Neural progenitor cell (in vitro differentiated cells): ENCODE measurements around the gene KDM4B. TPM values are rescaled to one million over a fixed set of nuclear protein-coding genes. Genes with fewer than 3 reads are reported as not detected.

Experiments used
- DNase-seq: peaks from one replicate; pipeline ENCODE4 v3.0.0-alpha.2; 2016; ENCODE audit warnings: low spot score
- H2AFZ ChIP-seq: fragments of 200-600 bp; sonication (generic); replicated peaks from 2 replicates; pipeline ENCODE4 v1.6.1; 2016; ENCODE audit warnings: antibody characterized with exemption
- H3F3A ChIP-seq: fragments of 200-600 bp; sonication (generic); 2 replicates; pipeline ENCODE4 v1.6.1; 2016; ENCODE audit warnings: antibody characterized with exemption, low read depth
- H3K27ac ChIP-seq: fragments of 200-600 bp; sonication (generic); 2 replicates; pipeline ENCODE4 v1.5.1; 2016; ENCODE audit warnings: mild to moderate bottlenecking
- H3K27me3 ChIP-seq: fragments of 200-600 bp; sonication (generic); 2 replicates; pipeline ENCODE4 v1.6.1; 2016; ENCODE audit warnings: mild to moderate bottlenecking, moderate library complexity
- H3K36me3 ChIP-seq: fragments of 200-600 bp; sonication (generic); 2 replicates; pipeline ENCODE4 v1.5.1; 2016
- H3K4me1 ChIP-seq: fragments of 200-600 bp; sonication (generic); 2 replicates; pipeline ENCODE4 v1.6.1; 2016; ENCODE audit warnings: mixed run types
- H3K4me2 ChIP-seq: fragments of 200-600 bp; sonication (generic); 2 replicates; pipeline ENCODE4 v1.6.1; 2016
- H3K4me3 ChIP-seq: fragments of 200-600 bp; sonication (generic); 2 replicates; pipeline ENCODE4 v1.5.1; 2016
- H3K79me2 ChIP-seq: fragments of 200-600 bp; sonication (generic); 2 replicates; pipeline ENCODE4 v1.6.1; 2016; ENCODE audit warnings: low read depth
- H3K9ac ChIP-seq: fragments of 200-600 bp; sonication (generic); 2 replicates; pipeline ENCODE4 v1.6.1; 2016
- H3K9me3 ChIP-seq: fragments of 200-600 bp; sonication (generic); 2 replicates; pipeline ENCODE4 v1.5.1; 2016; ENCODE audit warnings: low read depth
- H4K20me1 ChIP-seq: fragments of 200-600 bp; sonication (generic); 2 replicates; pipeline ENCODE4 v1.6.1; 2016; ENCODE audit warnings: low read depth
- H3K27ac Mint-ChIP-seq: 3 replicates; pipeline ENCODE4 v1.8.0; 2021; ENCODE audit warnings: mixed read lengths
- H3K27me3 Mint-ChIP-seq: 2 replicates; pipeline ENCODE4 v1.8.0; 2022; ENCODE audit warnings: low read depth, mild to moderate bottlenecking, inconsistent platforms, moderate library complexity, mixed read lengths; ENCODE audit not compliant: insufficient read depth
- H3K36me3 Mint-ChIP-seq: 3 replicates; pipeline ENCODE4 v1.8.0; 2021; ENCODE audit warnings: mixed read lengths
- H3K4me1 Mint-ChIP-seq: 3 replicates; pipeline ENCODE4 v1.8.0; 2021; ENCODE audit warnings: mixed read lengths
- H3K4me3 Mint-ChIP-seq: 3 replicates; pipeline ENCODE4 v1.8.0; 2021; ENCODE audit warnings: mild to moderate bottlenecking, moderate library complexity, mixed read lengths
- H3K9me3 Mint-ChIP-seq: 3 replicates; pipeline ENCODE4 v1.8.0; 2020; ENCODE audit warnings: mixed read lengths
- EZH2 ChIP-seq: fragments of 200-600 bp; sonication (generic); IDR thresholded peaks from 2 replicates; pipeline ENCODE4 v1.6.1; 2017; ENCODE audit warnings: antibody characterized with exemption, mild to moderate bottlenecking, moderate library complexity
- EZH2phosphoT487 ChIP-seq: fragments of 200-600 bp; sonication (generic); IDR thresholded peaks from 2 replicates; pipeline ENCODE4 v1.6.1; 2017; ENCODE audit warnings: antibody characterized with exemption
- total RNA-seq: library from RNA; depleted of rRNA; stranded (reverse); fragments of >200 nt; gene quantifications from 2 replicates; pipeline ENCODE4 v1.2.3, GENCODE V29; 2015; ENCODE audit warnings: low replicate concordance
- TF ChIP-seq, protein P1 (sequence below): fragments of 200-600 bp; sonication (generic); IDR thresholded peaks from 2 replicates; pipeline ENCODE4 v1.5.1; 2017; ENCODE audit warnings: antibody characterized with exemption, mild to moderate bottlenecking

Gene KDM4B
- total RNA-seq, 1 donor from 2014 or later, result 16.0 TPM

DNA sequence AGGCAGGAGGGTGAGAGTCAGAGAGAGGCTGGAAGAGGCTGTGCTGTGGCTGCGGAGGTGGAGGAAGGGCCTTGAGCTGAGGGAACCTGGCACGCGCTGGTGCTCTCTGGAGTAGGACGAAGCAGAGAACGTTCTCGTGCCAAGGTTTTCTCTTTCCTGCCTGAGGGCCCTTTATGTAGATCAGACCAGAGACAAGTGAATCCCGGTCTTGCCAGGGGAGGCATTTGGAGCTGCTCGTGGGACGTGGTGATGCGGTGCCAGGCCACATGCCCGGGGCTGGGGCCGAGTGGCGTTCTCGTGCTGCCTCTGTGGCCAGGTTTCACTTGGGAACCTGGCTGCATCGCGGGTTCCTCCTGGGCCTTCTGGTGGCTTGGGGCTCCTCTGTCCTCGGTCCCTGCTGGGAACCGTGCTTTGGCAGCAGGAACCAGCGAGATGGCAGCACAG, 54.2 kb downstream of the KDM4B start:
- Mint-ChIP-seq H3K4me1 (peaks cover 15% of the 10 kb centered on the region), H3K9me3 (peaks cover 3% of the 10 kb centered on the region), H3K4me3 (no peak overlapping the region), H3K36me3 (peaks cover 3% of the 10 kb centered on the region), H3K27ac (peak overlapping the region; percentile 59), H3K27me3 (peaks cover 5% of the 10 kb centered on the region)
- no peaks in the 10 kb centered on the region for H3K36me3 ChIP-seq
- H3K4me3 ChIP-seq, result no peak overlapping the region
- DNase-seq, result no peak
- peaks cover 17% of the 10 kb centered on the region for H3K4me1 ChIP-seq
- no peak overlapping the region for H3K4me2 ChIP-seq
- peaks cover 6% of the 10 kb centered on the region for H3F3A ChIP-seq
- H2AFZ ChIP-seq, result no peak overlapping the region
- H4K20me1 ChIP-seq, result peaks cover 65% of the 10 kb centered on the region
- TF ChIP-seq EZH2phosphoT487 (no peak), EZH2 (no peak)
- TF ChIP-seq, protein P1, sequence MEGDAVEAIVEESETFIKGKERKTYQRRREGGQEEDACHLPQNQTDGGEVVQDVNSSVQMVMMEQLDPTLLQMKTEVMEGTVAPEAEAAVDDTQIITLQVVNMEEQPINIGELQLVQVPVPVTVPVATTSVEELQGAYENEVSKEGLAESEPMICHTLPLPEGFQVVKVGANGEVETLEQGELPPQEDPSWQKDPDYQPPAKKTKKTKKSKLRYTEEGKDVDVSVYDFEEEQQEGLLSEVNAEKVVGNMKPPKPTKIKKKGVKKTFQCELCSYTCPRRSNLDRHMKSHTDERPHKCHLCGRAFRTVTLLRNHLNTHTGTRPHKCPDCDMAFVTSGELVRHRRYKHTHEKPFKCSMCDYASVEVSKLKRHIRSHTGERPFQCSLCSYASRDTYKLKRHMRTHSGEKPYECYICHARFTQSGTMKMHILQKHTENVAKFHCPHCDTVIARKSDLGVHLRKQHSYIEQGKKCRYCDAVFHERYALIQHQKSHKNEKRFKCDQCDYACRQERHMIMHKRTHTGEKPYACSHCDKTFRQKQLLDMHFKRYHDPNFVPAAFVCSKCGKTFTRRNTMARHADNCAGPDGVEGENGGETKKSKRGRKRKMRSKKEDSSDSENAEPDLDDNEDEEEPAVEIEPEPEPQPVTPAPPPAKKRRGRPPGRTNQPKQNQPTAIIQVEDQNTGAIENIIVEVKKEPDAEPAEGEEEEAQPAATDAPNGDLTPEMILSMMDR, result no peak
- H3K27me3 ChIP-seq, result no peaks in the 10 kb centered on the region
- no peaks in the 10 kb centered on the region for H3K9me3 ChIP-seq
- H3K9ac ChIP-seq, result no peak overlapping the region
- no peak overlapping the region for H3K27ac ChIP-seq
- peaks cover 86% of the 10 kb centered on the region for H3K79me2 ChIP-seq

DNA sequence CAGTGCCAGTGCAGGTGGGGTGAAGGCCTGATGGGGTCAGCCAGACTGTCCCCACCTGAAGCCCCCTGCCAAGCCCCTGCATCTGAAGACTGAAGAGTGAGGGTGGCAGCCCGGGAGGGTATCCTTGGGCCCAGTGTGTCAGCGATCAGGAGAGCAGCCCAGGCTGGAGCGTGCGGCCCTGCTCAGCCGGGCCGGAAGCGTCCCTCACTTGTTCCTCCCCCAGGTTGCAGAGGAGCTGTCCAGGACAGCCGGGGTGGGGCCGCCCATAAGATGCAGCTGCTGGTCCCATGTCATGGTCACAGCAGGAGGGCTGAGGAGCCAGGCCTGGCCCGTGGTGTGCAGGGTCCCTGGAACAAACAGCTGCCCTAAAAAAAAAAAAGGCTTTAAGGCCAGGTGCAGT, 55.4 kb downstream of the KDM4B start:
- Histone ChIP-seq H3K4me3 (no peak overlapping the region), H3K27ac (peak overlapping the region; percentile 53), H3K9ac (no peak overlapping the region), H3K4me2 (peak overlapping the region; percentile 27), H2AFZ (no peak overlapping the region), H3K27me3 (no peaks in the 10 kb centered on the region), H3K36me3 (no peaks in the 10 kb centered on the region), H3K4me1 (peaks cover 17% of the 10 kb centered on the region), H3K79me2 (peaks cover 86% of the 10 kb centered on the region), H4K20me1 (peaks cover 76% of the 10 kb centered on the region), H3F3A (peaks cover 6% of the 10 kb centered on the region), H3K9me3 (no peaks in the 10 kb centered on the region)
- Mint-ChIP-seq H3K27ac (no peak overlapping the region), H3K27me3 (peaks cover 6% of the 10 kb centered on the region), H3K4me1 (peaks cover 17% of the 10 kb centered on the region), H3K4me3 (no peak overlapping the region), H3K9me3 (no peaks in the 10 kb centered on the region), H3K36me3 (peaks cover 3% of the 10 kb centered on the region)
- no peak for DNase-seq
- TF ChIP-seq, protein P1, result no peak
- TF ChIP-seq EZH2 (no peak), EZH2phosphoT487 (no peak)

DNA sequence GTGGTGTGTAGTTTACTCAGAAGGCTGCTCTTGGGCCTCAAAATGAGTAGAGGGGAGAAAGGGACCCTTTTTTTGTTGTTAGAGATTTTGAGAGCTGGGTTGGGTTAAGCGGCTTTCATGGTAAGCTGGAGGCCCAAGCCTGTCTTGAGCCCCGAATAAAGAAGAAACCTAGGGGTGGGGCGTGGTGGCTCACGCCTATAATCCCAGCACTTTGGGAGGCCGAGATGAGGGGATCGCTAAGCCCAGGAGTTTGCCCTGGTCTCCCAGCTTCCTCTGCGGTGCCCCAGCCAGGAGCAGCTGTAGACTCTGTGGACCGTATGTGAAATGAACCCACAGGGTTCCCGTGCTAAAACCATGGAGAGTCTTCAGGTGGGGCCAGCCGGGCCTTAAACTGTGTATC, 56.1 kb downstream of the KDM4B start:
- H3K4me3 Mint-ChIP-seq, result no peak overlapping the region
- H3K36me3 Mint-ChIP-seq, result peaks cover 3% of the 10 kb centered on the region
- Histone ChIP-seq H4K20me1 (peaks cover 84% of the 10 kb centered on the region), H3K4me3 (no peak overlapping the region), H3K27ac (peak overlapping the region; percentile 29), H3F3A (peaks cover 6% of the 10 kb centered on the region), H3K4me1 (peaks cover 17% of the 10 kb centered on the region), H3K9ac (no peak overlapping the region), H3K79me2 (peaks cover 90% of the 10 kb centered on the region), H2AFZ (no peak overlapping the region), H3K36me3 (no peaks in the 10 kb centered on the region), H3K9me3 (no peaks in the 10 kb centered on the region), H3K4me2 (peak overlapping the region; percentile 27), H3K27me3 (no peaks in the 10 kb centered on the region)
- peaks cover 18% of the 10 kb centered on the region for H3K4me1 Mint-ChIP-seq
- no peak overlapping the region for H3K27ac Mint-ChIP-seq
- TF ChIP-seq EZH2phosphoT487, result no peak
- TF ChIP-seq EZH2, result no peak
- TF ChIP-seq, protein P1, result no peak
- no peaks in the 10 kb centered on the region for H3K9me3 Mint-ChIP-seq
- DNase-seq, result peak; percentile 44
- peaks cover 6% of the 10 kb centered on the region for H3K27me3 Mint-ChIP-seq
